CD4-positive, alpha-beta T cell (primary cell): ENCODE results near the gene PRKCH. TPM values are rescaled to one million over a fixed set of nuclear protein-coding genes. Genes with fewer than 3 reads are reported as not detected.

ENCODE experiments used
- ATAC-seq: fragments of 200-7000 bp; cut with Tn5 transposase; one replicate; pipeline ENCODE4 v1.10.0; 2022; ENCODE audit warnings: mild to moderate bottlenecking; ENCODE audit not compliant: poor library complexity
- CTCF ChIA-PET: fragments of 350-600 bp; sonication (Branson Sonifier 250); formaldehyde crosslinking; loops from one replicate; lab custom pipeline; 2021; ENCODE audit warnings: antibody characterized with exemption, inconsistent platforms; lab: Charles Lee
- POLR2A ChIA-PET: fragments of 350-600 bp; sonication (Branson Sonifier 250); formaldehyde crosslinking; loops from one replicate; lab custom pipeline; 2021; ENCODE audit warnings: antibody characterized with exemption, inconsistent platforms; lab: Charles Lee
- DNase-seq, 14 experiments: peaks; one replicate each; pipeline ENCODE4 v3.0.0-alpha.2; 2013 to 2020; ENCODE audit warnings: mixed read lengths in 2 of 14
- H3K27ac ChIP-seq, 2 donors: one replicate each; pipeline versions ENCODE4 v1.5.1 to v1.7.0; 2013; ENCODE audit warnings: low read length in 2 of 2, low read depth in 1 of 2, mild to moderate bottlenecking in 1 of 2
- H3K27me3 ChIP-seq, 2 experiments: 1 replicate in 1 of 2; 2 replicates in 1 of 2; pipeline versions ENCODE4 v1.6.1 to v1.7.0; 2013; ENCODE audit warnings: low read length in 2 of 2, control low read depth in 1 of 2, mild to moderate bottlenecking in 1 of 2, moderate library complexity in 1 of 2; ENCODE audit not compliant: insufficient read depth in 2 of 2, control insufficient read depth in 1 of 2
- H3K36me3 ChIP-seq: one replicate; pipeline ENCODE4 v1.6.1; 2013; ENCODE audit warnings: low read length, control low read depth; ENCODE audit not compliant: insufficient read depth
- H3K4me1 ChIP-seq: one replicate; pipeline ENCODE4 v1.6.1; 2013; ENCODE audit warnings: low read length, control low read depth; ENCODE audit not compliant: insufficient read depth
- H3K4me3 ChIP-seq: one replicate; pipeline ENCODE4 v1.5.1; 2013; ENCODE audit warnings: mild to moderate bottlenecking, low read length, moderate library complexity
- H3K9me3 ChIP-seq, 2 experiments: 1 replicate in 1 of 2; 2 replicates in 1 of 2; pipeline versions ENCODE4 v1.6.1 to v1.7.0; 2013; ENCODE audit warnings: low read length in 2 of 2, mild to moderate bottlenecking in 2 of 2, control low read depth in 1 of 2, moderate library complexity in 1 of 2; ENCODE audit not compliant: control insufficient read depth in 1 of 2, insufficient read depth in 1 of 2
- H3K27ac Mint-ChIP-seq: one replicate; pipeline ENCODE4 v1.8.0; 2020; ENCODE audit warnings: mixed read lengths
- H3K27me3 Mint-ChIP-seq: one replicate; pipeline ENCODE4 v1.8.0; 2021; ENCODE audit warnings: mixed read lengths
- H3K36me3 Mint-ChIP-seq: one replicate; pipeline ENCODE4 v1.8.0; 2021; ENCODE audit warnings: low read depth, mixed read lengths
- H3K4me1 Mint-ChIP-seq: one replicate; pipeline ENCODE4 v1.8.0; 2021; ENCODE audit warnings: low read depth, mixed read lengths
- H3K4me3 Mint-ChIP-seq: one replicate; pipeline ENCODE4 v1.8.0; 2020; ENCODE audit warnings: mild to moderate bottlenecking, mixed read lengths
- H3K9me3 Mint-ChIP-seq: one replicate; pipeline ENCODE4 v1.8.0; 2020; ENCODE audit warnings: mixed read lengths
- intact Hi-C, 2 experiments: fragments of 100-400 bp; cut with DNase I in 1 of 2; cut with micrococcal nuclease in 1 of 2; formaldehyde crosslinking; loops; one replicate each; pipeline versions ENCODE4 v1.15.1 to v1.9.0; 2023 to 2025; cut with DNase I, micrococcal nuclease
- total RNA-seq, 174 experiments: library from RNA in 2 of 174; stranded (reverse) in 2 of 174; gene quantifications; one replicate each; pipeline ENCODE4 v1.2.3 and lab custom pipeline; 2021 to 2026
- TF ChIP-seq, protein P1 (sequence below): fragments of 200-600 bp; IDR thresholded peaks from one replicate; pipeline ENCODE4 v1.8.0; 2022; ENCODE audit warnings: antibody characterized with exemption, mild to moderate bottlenecking

The PRKCH gene
- total RNA-seq, 2 experiments from 2014 or later: 378 to 385 TPM

DNA sequence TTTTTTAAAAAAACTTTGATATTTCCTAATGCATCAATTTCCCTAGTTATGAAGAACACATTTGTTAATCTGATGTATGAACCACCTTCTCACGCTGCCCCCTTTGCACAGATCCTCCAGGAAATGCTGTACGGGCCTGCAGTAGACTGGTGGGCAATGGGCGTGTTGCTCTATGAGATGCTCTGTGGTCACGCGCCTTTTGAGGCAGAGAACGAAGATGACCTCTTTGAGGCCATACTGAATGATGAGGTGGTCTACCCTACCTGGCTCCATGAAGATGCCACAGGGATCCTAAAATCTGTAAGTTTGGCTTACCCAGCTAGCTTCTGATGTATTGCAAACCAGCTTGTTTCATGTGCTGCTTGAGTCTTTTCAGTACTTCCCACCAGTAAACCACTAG, 208.9 kb downstream of the PRKCH start:
- Mint-ChIP-seq H3K9me3 (no peaks in the 10 kb centered on the region), H3K27me3 (no peaks in the 10 kb centered on the region), H3K4me3 (no peak overlapping the region), H3K27ac (peak overlapping the region; percentile 75), H3K36me3 (peaks cover 97% of the 10 kb centered on the region), H3K4me1 (peaks cover 74% of the 10 kb centered on the region)
- POLR2A ChIA-PET: no interaction called here
- no peaks in the 10 kb centered on the region for H3K9me3 ChIP-seq
- no peak overlapping the region for H3K4me3 ChIP-seq
- DNase-seq (no peak), ATAC-seq (no peak)
- intact Hi-C loops: no loop called here
- H3K4me1 ChIP-seq: peaks cover 35% of the 10 kb centered on the region
- CTCF ChIA-PET: interaction anchor here (1.0 kb wide), 1 partner anchor 28 kb away, joined by 3 read pairs; no protein-coding TSS in a partner anchor
- TF ChIP-seq, protein P1, sequence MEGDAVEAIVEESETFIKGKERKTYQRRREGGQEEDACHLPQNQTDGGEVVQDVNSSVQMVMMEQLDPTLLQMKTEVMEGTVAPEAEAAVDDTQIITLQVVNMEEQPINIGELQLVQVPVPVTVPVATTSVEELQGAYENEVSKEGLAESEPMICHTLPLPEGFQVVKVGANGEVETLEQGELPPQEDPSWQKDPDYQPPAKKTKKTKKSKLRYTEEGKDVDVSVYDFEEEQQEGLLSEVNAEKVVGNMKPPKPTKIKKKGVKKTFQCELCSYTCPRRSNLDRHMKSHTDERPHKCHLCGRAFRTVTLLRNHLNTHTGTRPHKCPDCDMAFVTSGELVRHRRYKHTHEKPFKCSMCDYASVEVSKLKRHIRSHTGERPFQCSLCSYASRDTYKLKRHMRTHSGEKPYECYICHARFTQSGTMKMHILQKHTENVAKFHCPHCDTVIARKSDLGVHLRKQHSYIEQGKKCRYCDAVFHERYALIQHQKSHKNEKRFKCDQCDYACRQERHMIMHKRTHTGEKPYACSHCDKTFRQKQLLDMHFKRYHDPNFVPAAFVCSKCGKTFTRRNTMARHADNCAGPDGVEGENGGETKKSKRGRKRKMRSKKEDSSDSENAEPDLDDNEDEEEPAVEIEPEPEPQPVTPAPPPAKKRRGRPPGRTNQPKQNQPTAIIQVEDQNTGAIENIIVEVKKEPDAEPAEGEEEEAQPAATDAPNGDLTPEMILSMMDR: no peak
- H3K27ac ChIP-seq: no peak overlapping the region
- H3K27me3 ChIP-seq: no peaks in the 10 kb centered on the region
- peaks cover 94% of the 10 kb centered on the region for H3K36me3 ChIP-seq

DNA sequence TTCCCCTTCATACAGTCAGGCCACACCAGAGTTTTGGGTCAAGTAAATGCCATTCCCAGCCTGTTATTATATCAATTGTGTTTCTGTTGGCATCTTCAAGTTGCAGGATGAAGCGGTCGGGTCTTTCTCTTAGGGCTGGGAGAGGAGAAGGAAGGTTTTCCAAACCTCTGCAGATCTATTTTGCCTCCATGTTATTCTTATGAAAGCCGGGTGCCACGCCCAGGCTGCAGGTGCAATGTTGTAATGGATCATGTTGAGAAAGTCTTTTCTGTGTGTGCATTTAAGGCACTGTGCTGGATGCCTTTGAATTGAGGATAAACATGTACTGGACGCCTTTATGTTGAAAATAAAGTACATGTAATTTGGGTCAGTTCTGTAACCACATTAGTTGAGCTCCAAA, 209.5 kb downstream of the PRKCH start:
- CTCF ChIA-PET: interaction anchor here (1.0 kb wide), 1 partner anchor 29 kb away, joined by 3 read pairs; no protein-coding TSS in a partner anchor
- H3K36me3 Mint-ChIP-seq: peaks cover 97% of the 10 kb centered on the region
- POLR2A ChIA-PET: no interaction called here

DNA sequence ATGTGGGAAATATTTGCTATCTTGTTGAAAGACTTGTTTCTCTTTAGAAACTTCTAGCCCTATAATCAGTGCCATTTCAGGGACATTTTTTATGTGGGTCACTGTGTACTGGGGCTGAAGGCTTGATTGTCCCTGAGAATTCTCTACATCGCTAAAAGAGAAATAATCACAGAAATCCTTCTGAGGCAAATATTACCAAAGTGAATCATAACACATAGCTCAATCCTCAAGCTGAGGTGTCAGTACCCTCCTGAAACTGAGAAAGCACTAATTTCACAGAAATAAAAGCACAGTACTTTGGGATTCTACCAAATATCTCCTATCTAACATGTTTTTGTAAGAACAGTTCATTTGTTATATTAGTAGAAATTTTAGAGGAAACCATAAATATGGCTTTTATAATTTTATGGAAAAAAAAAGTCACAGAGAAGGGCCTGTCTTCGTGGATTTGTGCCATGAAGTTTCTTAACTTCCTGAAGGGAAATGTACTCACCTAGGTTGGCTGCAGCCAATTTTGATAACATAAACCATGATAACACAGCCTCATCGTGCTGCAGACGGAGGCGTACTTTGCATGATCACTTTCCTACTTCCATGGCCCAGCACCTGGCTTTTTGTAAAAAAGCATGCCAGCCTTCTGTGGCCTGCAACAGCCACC, 210.2 kb downstream of the PRKCH start:
- Mint-ChIP-seq H3K9me3 (no peaks in the 10 kb centered on the region), H3K4me3 (no peak overlapping the region), H3K27ac (peak overlapping the region; percentile 75), H3K27me3 (no peaks in the 10 kb centered on the region), H3K36me3 (peaks cover 97% of the 10 kb centered on the region), H3K4me1 (peaks cover 68% of the 10 kb centered on the region)
- DNase-seq (no peak), ATAC-seq (no peak)
- no peaks in the 10 kb centered on the region for H3K27me3 ChIP-seq
- H3K4me1 ChIP-seq: peaks cover 22% of the 10 kb centered on the region
- H3K36me3 ChIP-seq: peaks cover 94% of the 10 kb centered on the region
- H3K9me3 ChIP-seq: no peaks in the 10 kb centered on the region
- POLR2A ChIA-PET: no interaction called here
- intact Hi-C loops: no loop called here
- H3K4me3 ChIP-seq: no peak overlapping the region
- TF ChIP-seq, protein P1: no peak
- peak overlapping the region in 1 of 2 donors; percentile 6 for H3K27ac ChIP-seq
- CTCF ChIA-PET: no interaction called here

More for the DNA sequence above, 209.5 kb downstream of the PRKCH start:
- Mint-ChIP-seq H3K4me1 (peaks cover 69% of the 10 kb centered on the region), H3K27ac (peak overlapping the region; percentile 75), H3K9me3 (no peaks in the 10 kb centered on the region), H3K27me3 (no peaks in the 10 kb centered on the region), H3K4me3 (no peak overlapping the region)
- TF ChIP-seq, protein P1: no peak
- no peaks in the 10 kb centered on the region for H3K27me3 ChIP-seq
- DNase-seq (no peak), ATAC-seq (no peak)
- H3K4me3 ChIP-seq: no peak overlapping the region
- no peak overlapping the region for H3K27ac ChIP-seq
- peaks cover 94% of the 10 kb centered on the region for H3K36me3 ChIP-seq
- intact Hi-C loops: no loop called here
- peaks cover 29% of the 10 kb centered on the region for H3K4me1 ChIP-seq
- no peaks in the 10 kb centered on the region for H3K9me3 ChIP-seq
